Loucy (cell line): ENCODE data around the gene KIF26A.

ENCODE experiments used
- H2AFZ ChIP-seq: fragments of 200-600 bp; sonication (generic); 2 replicates; pipeline ENCODE4 v1.6.0; 2016; ENCODE audit warnings: antibody characterized with exemption, mild to moderate bottlenecking, low read length, moderate library complexity
- H3F3A ChIP-seq: fragments of 200-600 bp; 2 replicates; pipeline ENCODE4 v1.6.0; 2016; ENCODE audit warnings: antibody characterized with exemption, low read depth, mild to moderate bottlenecking
- H3K27me3 ChIP-seq: fragments of 200-600 bp; sonication (generic); 2 replicates; pipeline ENCODE4 v1.6.1; 2014; ENCODE audit warnings: low read length, mild to moderate bottlenecking; ENCODE audit not compliant: insufficient read depth, poor library complexity, severe bottlenecking
- H3K36me3 ChIP-seq: fragments of 200-600 bp; sonication (generic); 2 replicates; pipeline ENCODE4 v1.6.1; 2016; ENCODE audit warnings: low read length; ENCODE audit not compliant: insufficient read depth
- H3K4me1 ChIP-seq: fragments of 200-600 bp; sonication (generic); 2 replicates; pipeline ENCODE4 v1.5.1; 2014; ENCODE audit warnings: low read length, mild to moderate bottlenecking; ENCODE audit not compliant: insufficient read depth, poor library complexity, severe bottlenecking
- H3K4me2 ChIP-seq: fragments of 200-600 bp; sonication (generic); 2 replicates; pipeline ENCODE4 v1.6.0; 2014; ENCODE audit warnings: antibody characterized with exemption, low read length, low read depth, mild to moderate bottlenecking; ENCODE audit not compliant: poor library complexity, severe bottlenecking
- H3K4me3 ChIP-seq: fragments of 200-600 bp; sonication (generic); 2 replicates; pipeline ENCODE4 v1.5.1; 2014; ENCODE audit warnings: low read length, mild to moderate bottlenecking, mixed read lengths; ENCODE audit not compliant: poor library complexity, severe bottlenecking
- H3K79me2 ChIP-seq: fragments of 200-600 bp; sonication (generic); 2 replicates; pipeline ENCODE4 v1.6.1; 2014; ENCODE audit warnings: low read length; ENCODE audit not compliant: insufficient read depth
- H3K9ac ChIP-seq: fragments of 200-600 bp; sonication (generic); 2 replicates; pipeline ENCODE4 v1.6.0; 2014; ENCODE audit warnings: mild to moderate bottlenecking, low read depth, low read length, moderate library complexity; ENCODE audit not compliant: poor library complexity, severe bottlenecking
- H3K9me2 ChIP-seq: fragments of 200-600 bp; sonication (generic); replicated peaks from 2 replicates; pipeline ENCODE4 v1.6.1; 2016; ENCODE audit warnings: low read depth, low read length, mixed read lengths
- H3K9me3 ChIP-seq: fragments of 200-600 bp; sonication (generic); 2 replicates; pipeline ENCODE4 v1.6.1; 2014; ENCODE audit warnings: mild to moderate bottlenecking, antibody characterized with exemption, low read length, low read depth; ENCODE audit not compliant: insufficient read depth
- H4K20me1 ChIP-seq: fragments of 200-600 bp; sonication (generic); 2 replicates; pipeline ENCODE4 v1.6.0; 2014; ENCODE audit warnings: antibody characterized with exemption, low read length, mild to moderate bottlenecking; ENCODE audit not compliant: insufficient read depth, poor library complexity, severe bottlenecking
- EZH2phosphoT487 ChIP-seq: fragments of 200-600 bp; IDR thresholded peaks from 2 replicates; pipeline ENCODE4 v1.6.1; 2018; ENCODE audit warnings: antibody characterized with exemption, mild to moderate bottlenecking, moderate library complexity, borderline replicate concordance
- TF ChIP-seq, protein P1 (sequence below): fragments of 200-600 bp; sonication (generic); conservative IDR thresholded peaks from 2 replicates; pipeline ENCODE4 v1.5.1; 2014; ENCODE audit warnings: mild to moderate bottlenecking, antibody characterized with exemption, low read length

KIF26A gene

DNA sequence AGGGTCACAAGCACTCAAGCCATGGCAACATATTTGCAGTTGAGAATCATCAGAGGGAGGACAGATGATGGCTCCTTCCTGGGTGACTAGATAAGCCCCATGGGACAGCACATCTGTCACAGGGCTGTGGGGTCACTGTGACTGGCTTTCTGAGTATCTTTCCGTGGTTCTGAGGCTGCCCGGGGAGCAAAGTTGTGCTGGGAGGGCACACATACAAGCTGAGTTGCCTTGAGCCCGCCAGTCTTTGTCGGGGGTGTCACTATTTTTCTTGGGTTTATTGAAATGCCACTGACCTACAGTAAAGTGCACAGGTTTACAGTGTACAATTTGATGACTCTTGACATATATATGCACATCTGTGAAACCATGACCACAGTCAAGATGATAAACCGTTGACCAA is 17.2 kb upstream of the KIF26A start:
- no peak overlapping the region for H3K4me2 ChIP-seq
- no peak for TF ChIP-seq EZH2phosphoT487
- no peaks in the 10 kb centered on the region for H3K4me1 ChIP-seq
- H3K36me3 ChIP-seq = no peaks in the 10 kb centered on the region
- H3K9ac ChIP-seq = no peak overlapping the region
- H3F3A ChIP-seq = no peaks in the 10 kb centered on the region
- H2AFZ ChIP-seq = no peak overlapping the region
- no peaks in the 10 kb centered on the region for H4K20me1 ChIP-seq
- no peaks in the 10 kb centered on the region for H3K79me2 ChIP-seq
- no peaks in the 10 kb centered on the region for H3K27me3 ChIP-seq
- H3K4me3 ChIP-seq = no peak overlapping the region
- H3K9me2 ChIP-seq = no peaks in the 10 kb centered on the region
- H3K9me3 ChIP-seq = peaks cover 6% of the 10 kb centered on the region; the same call in 1 of the 2 replicates

DNA sequence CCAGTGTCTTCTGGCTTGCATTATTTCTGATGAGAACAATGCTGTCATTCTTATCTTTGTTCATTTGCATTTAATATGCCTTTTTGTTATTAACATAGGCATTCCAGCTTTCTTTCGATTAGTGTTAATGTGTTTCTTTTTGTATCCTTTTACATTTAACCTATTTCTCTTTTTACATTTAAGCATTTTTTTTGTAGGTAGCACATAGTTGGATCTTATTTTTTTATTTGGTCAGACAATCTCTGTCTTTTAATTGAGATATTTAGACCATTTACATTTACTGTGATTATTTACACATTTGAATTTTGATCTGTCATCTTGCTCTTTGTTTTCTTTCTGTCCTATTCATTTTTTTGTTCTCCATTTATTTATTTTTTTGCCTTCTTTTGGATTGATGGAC is 14.5 kb upstream of the KIF26A start:
- Histone ChIP-seq H3K79me2 (no peaks in the 10 kb centered on the region), H3K4me2 (no peak overlapping the region), H3F3A (no peaks in the 10 kb centered on the region), H3K4me1 (no peaks in the 10 kb centered on the region), H3K36me3 (no peaks in the 10 kb centered on the region), H3K27me3 (no peaks in the 10 kb centered on the region), H3K9me3 (peaks cover 13% of the 10 kb centered on the region; the same call in 1 of the 2 replicates), H3K4me3 (no peak overlapping the region), H4K20me1 (no peaks in the 10 kb centered on the region), H2AFZ (no peak overlapping the region), H3K9me2 (no peaks in the 10 kb centered on the region), H3K9ac (no peak overlapping the region)
- TF ChIP-seq EZH2phosphoT487 = no peak
- TF ChIP-seq, protein P1, sequence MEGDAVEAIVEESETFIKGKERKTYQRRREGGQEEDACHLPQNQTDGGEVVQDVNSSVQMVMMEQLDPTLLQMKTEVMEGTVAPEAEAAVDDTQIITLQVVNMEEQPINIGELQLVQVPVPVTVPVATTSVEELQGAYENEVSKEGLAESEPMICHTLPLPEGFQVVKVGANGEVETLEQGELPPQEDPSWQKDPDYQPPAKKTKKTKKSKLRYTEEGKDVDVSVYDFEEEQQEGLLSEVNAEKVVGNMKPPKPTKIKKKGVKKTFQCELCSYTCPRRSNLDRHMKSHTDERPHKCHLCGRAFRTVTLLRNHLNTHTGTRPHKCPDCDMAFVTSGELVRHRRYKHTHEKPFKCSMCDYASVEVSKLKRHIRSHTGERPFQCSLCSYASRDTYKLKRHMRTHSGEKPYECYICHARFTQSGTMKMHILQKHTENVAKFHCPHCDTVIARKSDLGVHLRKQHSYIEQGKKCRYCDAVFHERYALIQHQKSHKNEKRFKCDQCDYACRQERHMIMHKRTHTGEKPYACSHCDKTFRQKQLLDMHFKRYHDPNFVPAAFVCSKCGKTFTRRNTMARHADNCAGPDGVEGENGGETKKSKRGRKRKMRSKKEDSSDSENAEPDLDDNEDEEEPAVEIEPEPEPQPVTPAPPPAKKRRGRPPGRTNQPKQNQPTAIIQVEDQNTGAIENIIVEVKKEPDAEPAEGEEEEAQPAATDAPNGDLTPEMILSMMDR = no peak

DNA sequence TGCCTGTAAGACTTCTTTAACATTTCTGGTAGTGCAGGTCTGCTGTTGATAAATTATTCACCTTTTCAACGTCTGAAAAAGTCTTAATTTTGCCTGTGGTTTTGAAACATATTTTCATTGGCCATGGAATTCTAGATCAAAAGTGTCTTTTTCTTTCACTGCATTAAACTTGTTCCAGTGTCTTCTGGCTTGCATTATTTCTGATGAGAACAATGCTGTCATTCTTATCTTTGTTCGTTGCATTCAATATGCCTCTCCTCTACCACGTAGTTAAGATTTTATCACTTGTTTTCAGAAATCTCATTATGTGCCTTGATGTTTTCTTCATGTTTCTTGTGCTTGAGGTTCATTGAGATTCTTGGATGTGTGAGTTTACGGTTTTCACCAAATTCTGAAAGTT is 13.4 kb upstream of the KIF26A start:
- Histone ChIP-seq H3K9me3 (peaks cover 13% of the 10 kb centered on the region; the same call in 1 of the 2 replicates), H3K9ac (no peak overlapping the region), H3K79me2 (no peaks in the 10 kb centered on the region), H2AFZ (no peak overlapping the region), H3K9me2 (no peaks in the 10 kb centered on the region), H3F3A (no peaks in the 10 kb centered on the region), H3K4me3 (no peak overlapping the region), H3K4me1 (no peaks in the 10 kb centered on the region), H4K20me1 (no peaks in the 10 kb centered on the region), H3K4me2 (no peak overlapping the region), H3K27me3 (no peaks in the 10 kb centered on the region), H3K36me3 (no peaks in the 10 kb centered on the region)
- TF ChIP-seq, protein P1 = no peak
- TF ChIP-seq EZH2phosphoT487 = no peak

DNA sequence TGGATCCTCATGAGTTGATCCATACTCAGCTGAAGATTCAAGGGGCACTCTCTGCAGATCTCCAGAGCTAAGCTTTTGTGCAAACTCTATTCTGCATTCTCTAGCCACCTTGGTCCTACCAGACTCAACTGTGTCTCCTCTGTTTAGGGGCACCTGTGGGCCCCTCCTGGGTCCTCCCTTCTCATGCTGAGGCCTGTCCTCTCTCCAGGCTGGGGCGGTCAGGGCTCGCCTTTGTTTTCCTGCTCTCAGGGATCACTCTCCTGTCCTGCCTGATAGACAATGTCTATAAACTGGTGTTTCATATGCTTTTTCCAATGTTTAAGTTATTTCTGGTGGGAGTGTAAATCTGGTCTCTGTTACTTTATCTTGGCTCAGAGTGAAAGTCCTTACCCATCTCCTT is 11.6 kb upstream of the KIF26A start:
- Histone ChIP-seq H3K4me2 (no peak overlapping the region), H3K79me2 (no peaks in the 10 kb centered on the region), H3K9me2 (no peaks in the 10 kb centered on the region), H4K20me1 (no peaks in the 10 kb centered on the region), H3K9ac (no peak overlapping the region), H3F3A (no peaks in the 10 kb centered on the region), H3K9me3 (peaks cover 13% of the 10 kb centered on the region; the same call in 1 of the 2 replicates), H3K36me3 (no peaks in the 10 kb centered on the region), H3K4me1 (no peaks in the 10 kb centered on the region), H3K4me3 (no peak overlapping the region), H3K27me3 (no peaks in the 10 kb centered on the region), H2AFZ (no peak overlapping the region)
- TF ChIP-seq, protein P1 = no peak
- no peak for TF ChIP-seq EZH2phosphoT487
